GM21529 (cell line): ENCODE data around the gene FNIP1.
"Not testable (repeated sequence)": the region's sequence is repeated elsewhere in the genome, so short reads cannot be mapped to it uniquely, and the experiment has no call there.

Experiments used
- ATAC-seq: cut with Tn5 transposase; IDR thresholded peaks from one replicate; pipeline ENCODE4 v1.9.1; 2021; ENCODE audit not compliant: unreplicated experiment

Gene FNIP1

DNA sequence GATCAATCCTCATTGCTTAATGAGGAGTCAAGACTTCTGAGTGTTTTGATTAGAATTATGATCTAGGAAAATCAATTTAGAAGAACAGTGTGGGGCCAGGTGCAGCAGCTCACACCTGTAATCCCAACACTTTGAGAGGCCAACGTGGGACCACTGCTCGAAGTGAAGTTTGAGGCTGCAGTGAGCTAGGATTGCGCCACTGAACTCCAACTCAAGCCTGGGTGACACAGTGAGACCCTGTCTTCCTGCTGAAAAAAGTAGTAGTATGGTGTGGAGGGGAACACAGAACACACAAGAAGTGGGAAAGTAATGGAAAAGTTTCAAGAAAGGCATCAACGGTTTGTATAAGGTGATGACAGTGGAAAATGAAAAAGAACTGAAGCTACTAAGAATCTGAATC lies 9.1 kb downstream of the FNIP1 start:
- ATAC-seq: no peak

DNA sequence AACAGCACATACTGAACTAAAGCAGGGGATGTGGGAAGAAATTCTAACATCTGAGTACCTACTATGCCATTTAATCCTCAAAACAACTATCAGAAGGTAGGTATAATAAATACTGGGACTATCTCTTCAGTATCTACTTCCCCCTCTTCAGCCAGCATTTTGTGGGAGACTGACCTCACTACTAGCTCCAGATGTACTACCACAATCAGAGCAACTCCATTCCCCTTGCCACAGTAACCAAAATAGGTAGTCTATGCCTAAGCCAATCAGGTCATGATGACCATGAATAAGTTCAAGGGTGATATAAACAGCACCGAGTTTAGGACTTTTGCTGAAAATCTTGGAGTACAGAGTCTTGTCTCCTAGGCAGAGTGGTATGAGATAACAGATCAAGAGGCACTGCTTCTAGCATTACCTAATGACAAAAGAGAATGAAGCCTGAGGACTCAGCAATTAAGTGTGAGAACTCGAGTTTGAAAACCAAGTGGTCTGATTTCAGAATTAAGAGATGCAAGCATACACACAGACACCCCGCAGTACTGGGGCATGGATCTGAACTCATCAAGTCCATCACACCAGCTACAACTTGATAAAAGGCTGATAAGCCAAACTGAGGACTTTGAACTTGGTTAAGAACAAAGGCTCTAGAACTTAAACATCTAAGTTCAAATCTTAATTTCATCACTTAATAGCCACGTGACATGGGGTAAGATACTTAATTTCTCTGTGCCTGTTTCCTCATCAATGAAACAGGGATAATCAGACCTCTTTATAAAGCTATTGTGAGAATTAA lies 9.7 kb downstream of the FNIP1 start:
- no peak for ATAC-seq

DNA sequence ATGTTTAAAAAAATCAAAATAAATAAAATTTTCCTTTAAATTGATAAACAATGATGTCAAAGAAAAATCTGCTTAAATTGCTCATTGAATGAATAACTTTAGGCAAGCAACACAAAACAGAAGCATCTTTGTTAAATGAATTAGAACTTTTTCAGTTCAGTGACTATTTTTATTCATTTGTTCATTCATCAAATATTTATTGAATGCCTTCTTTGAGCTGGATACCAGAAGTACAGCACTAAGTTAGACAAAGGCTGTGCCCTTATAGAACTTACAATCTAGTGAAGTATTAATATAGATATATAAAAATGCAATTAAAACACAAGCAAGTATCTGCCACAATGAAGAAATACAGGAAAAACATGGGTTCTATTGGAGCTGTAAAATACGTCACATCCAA lies 10.8 kb downstream of the FNIP1 start:
- no peak for ATAC-seq

GRCh38 chr5:131783874-131784273 lies 12.9 kb downstream of the FNIP1 start:
- no peak for ATAC-seq

DNA sequence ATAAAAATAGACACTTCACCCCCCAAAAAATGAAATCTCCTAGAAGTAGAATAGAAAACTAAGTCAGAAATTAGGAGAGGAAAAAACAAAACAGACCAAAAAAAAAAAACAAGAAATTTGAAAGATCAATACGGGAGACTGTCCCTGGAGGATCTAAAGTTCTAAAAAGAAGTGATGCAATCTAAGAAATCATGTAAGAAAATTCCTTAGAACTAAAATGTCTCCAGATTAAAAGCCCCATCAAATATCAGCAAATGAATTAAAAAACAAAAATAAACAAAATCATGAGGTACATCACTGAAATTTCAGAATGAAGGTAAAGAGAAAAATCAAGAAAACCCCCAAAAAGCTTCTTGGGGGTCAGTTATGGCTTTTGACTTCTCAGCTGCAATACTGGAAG lies 13.5 kb downstream of the FNIP1 start:
- ATAC-seq: no peak

GRCh38 chr5:131782717-131783116 lies 14.1 kb downstream of the FNIP1 start:
- no peak for ATAC-seq

- not testable (repeated sequence) for ATAC-seq
These were observed 18.7 kb downstream of the FNIP1 start for GRCh38 chr5:131778141-131778540.

DNA sequence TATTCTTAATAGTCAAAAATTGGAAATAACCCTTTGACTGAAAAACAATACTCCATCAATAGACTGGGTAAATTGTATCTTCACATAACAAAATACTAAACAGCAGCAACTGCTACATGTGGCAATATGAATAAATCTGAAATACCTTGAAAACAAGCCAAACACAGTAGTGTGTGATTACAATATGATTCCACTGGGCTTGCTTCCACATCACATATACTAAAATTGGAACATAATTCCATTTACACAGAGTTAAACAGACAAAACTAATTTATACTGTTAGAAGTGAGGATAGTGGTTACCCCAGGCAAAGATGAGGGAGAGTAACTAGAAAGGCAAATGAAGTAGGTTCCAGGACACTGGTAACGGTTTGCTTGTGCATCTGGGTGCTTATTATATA lies 20.4 kb downstream of the FNIP1 start:
- ATAC-seq: no peak

DNA sequence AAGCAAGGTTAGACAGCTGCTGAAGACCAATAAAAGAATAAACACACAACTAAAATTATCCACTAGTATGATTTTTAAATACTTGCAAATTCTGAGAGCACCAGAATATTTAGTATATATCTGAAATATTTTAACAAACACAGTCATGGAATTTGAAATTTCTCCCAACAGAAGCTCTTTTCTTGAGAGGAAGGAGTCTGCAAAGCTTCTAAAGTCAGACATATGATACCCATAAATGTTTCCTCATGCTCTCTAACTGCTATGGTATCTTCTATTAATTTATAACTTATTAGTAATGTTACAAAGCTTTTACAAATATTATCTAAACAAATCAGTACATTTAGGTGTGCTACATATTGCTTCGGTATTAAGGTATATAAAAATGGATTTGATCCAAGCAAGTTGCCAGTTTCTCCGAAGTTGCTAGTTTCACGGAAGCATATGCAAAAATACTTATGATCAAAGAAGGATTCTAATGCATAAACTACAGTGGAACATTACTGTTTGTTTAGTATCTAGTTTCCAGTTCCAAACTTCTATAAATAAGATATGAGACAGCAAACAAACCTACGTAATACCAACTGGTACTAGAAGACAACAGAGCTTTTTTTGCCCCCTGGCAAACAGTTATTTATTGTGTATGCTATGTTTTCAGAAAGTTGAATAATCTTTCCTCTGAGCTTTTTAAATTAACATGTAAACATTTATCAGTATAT lies 22.0 kb downstream of the FNIP1 start:
- no peak for ATAC-seq

DNA sequence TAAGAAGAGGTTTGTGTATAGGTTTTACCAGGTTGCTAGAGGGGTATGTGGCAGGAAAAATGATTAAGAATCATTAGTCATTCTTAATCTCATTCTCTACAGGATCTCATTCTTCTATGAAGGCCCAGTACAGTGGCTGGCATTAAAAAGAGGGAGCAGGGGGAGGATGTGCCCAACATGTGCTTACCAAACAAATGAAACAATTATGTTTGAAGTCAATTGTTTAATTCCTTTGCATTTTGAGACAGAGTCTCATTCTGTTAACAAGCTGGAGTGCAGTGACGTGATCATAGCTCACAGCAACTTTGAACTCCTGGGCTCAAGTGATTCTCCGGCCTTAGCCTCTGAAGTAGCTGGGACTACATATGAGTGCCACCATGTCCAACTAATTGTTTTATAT lies 23.0 kb downstream of the FNIP1 start:
- ATAC-seq: no peak

DNA sequence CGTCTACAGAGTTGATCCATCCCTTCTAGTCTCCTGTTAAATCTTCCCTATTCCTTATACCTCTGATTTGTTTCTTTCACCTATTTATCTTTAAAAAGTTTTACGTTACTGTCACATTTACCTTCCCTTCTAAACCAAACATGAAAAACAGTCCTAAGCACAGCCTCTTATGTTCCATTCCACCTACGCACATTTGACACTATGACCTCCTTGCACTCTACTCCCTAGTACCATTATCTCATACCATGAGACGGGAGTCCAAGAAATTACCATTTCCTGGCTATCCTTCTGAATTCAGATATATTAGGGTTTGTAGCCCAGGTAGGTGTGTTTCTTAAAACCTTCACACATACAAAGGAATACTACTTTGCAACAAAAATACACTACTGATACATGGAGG lies 25.1 kb downstream of the FNIP1 start:
- ATAC-seq: no peak

DNA sequence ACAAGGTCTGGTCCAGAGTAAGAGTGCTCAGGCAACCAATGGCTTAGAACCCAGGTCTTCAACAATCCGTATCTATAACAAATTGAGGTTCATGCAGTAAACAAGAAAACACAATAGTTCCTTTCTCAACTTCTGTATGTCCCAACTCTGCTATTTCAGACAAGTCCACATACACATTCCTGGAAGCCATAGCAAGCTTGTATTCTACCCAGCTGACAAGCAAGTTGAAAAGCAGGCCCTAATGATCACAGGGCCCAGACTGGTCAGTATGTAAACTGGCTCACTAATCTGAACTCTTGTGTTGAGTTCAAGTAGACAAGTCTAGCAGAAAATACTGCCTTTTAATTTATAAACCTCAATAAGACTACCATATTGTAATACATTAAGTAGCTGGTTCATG lies 26.9 kb downstream of the FNIP1 start:
- ATAC-seq: no peak

DNA sequence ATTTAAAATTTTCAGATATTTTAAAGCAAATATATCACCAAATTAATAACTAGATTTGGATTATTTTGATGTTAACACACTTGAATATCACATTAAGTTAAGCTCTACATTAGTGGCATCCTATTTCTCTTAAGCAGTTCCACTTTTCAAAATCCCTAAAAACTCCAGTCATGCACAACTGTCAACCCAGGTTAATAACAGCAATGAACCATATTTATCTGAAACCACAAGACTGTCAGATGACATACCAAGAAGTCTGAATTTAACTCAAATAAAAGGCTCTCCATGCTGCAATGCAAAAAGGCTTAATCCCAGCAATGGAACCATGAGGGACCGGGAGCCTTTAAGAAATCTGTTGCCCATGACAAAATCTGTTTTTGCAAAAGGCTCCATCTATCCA lies 27.5 kb downstream of the FNIP1 start:
- no peak for ATAC-seq

DNA sequence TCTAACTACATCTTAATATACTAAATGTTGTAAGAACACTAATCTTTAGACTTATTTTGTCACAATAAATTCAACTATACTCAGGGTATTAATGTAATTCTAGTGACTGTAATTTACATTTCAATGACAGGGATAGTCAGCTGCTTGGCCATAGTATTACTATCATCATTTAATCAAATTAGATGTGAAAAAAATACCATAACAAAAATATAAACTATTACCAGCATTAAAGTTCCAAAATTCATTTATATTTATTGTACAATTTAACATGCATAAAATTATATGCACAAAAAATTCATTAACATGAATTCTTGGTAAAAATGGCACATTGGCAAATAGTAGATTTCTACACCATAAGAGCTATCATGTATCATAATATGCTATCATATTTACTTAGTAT lies 28.9 kb downstream of the FNIP1 start:
- no peak for ATAC-seq

GRCh38 chr5:131766689-131767088 lies 30.1 kb downstream of the FNIP1 start:
- no peak for ATAC-seq

DNA sequence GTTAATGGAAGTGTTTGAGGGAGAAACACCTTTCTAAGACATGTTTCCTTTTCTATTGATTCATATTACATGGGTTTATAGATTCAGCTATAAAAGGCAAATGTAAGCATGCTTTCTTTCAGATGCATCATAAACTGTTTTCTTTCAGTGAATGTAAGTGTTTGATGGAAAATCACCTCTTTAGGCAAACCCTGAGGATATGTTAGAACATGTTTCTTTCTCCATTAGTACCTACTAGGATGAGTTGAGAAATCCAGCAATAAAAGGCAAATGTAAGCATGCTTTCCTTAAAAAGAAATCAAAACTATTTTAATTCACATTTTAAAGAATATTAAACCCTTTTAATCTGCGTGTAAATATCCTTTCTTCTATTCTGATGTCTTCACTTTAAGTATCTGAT lies 31.6 kb downstream of the FNIP1 start:
- ATAC-seq: no peak

GRCh38 chr5:131763968-131764367 lies 32.8 kb downstream of the FNIP1 start:
- ATAC-seq: no peak

GRCh38 chr5:131760793-131761192 lies 36.0 kb downstream of the FNIP1 start:
- ATAC-seq: no peak

DNA sequence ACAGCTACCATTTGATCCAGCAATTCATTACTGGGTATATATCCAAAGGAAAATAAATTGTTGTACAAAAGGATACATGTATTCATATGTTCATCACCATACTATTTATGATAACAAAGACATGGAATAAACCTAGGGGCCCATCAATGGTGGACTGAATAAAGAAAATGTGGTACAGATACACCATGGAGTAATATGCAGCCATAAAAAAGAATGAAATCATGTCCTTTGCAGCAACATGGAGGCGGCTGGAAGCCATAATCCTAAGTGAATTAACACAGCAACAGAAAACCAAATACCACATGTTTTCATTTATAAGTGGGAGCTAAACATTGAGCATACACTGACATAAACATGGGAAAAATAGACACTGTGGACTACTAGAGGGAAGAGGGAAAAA lies 37.1 kb downstream of the FNIP1 start:
- no peak for ATAC-seq

DNA sequence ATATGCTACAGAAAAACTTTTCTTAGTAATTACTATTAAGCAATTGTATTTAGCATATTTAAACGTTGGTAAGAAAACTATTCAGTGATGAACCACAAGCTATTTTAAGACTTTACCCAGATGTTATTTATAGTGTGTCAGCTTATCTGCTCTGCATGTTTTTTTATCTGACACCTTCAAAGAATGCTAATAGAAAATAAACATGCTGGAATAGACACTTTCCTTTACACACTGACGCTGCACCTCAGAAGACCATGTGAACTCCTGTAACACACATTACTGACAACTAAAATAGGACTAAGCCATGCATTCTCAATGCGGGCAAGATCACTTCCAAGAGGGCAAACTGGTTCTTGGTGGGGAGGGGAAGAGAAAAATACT lies 38.3 kb downstream of the FNIP1 start:
- ATAC-seq: peak; percentile 49

DNA sequence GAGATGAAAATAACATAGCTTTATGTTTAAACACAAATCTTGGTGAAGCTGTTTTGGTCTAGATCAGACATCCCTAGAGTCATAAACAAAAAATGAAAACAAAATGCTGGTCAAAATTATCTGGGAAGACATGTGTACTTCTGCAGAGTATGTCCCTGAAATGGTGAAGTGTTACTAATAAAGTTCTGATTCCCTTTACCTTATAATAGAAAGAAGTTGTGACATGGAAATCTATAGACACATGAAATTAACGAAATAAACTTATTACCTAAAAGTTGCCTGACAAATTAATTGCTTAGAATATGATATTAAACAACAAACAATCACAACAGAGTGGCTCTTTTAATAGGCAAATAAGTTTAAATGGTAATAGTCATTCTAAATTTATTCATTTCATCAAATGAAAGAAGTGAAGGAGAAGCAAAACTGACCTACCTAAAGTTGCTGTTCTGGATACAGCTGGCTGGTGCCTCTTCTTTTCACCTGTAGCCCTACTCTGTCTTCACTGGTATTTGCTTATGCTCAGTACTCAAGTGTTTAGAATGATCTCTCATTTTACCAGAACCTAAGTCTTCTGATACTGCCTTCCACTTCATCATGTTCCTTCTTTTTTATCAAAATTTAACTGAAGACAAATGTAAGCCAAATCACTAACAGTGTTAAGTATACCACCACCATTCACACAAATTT lies 38.8 kb downstream of the FNIP1 start:
- peak; percentile 64 for ATAC-seq

GRCh38 chr5:131756942-131757341 lies 39.9 kb downstream of the FNIP1 start:
- ATAC-seq: no peak
